Mesenchymal stem cell (in vitro differentiated cells and primary cell): ENCODE results near the gene PABPC3.

Experiments
- DNase-seq: peaks from one replicate; pipeline ENCODE4 v3.0.0-alpha.2; 2013
- H2AFZ ChIP-seq: one replicate; pipeline ENCODE4 v1.6.1; 2013; ENCODE audit warnings: low read depth, mild to moderate bottlenecking, control low read depth, inconsistent platforms, low read length, moderate library complexity
- H2AK5ac ChIP-seq: 2 replicates; pipeline ENCODE4 v1.6.1; 2013; ENCODE audit warnings: low read length, moderate library complexity, mild to moderate bottlenecking, inconsistent platforms; ENCODE audit not compliant: severe bottlenecking
- H2BK120ac ChIP-seq: one replicate; pipeline ENCODE4 v1.6.1; 2013; ENCODE audit warnings: low read depth, mild to moderate bottlenecking, inconsistent platforms, low read length, moderate library complexity
- H2BK12ac ChIP-seq, 2 experiments: one replicate each; pipeline ENCODE4 v1.6.1; 2013; ENCODE audit warnings: inconsistent platforms in 2 of 2, low read length in 2 of 2, mild to moderate bottlenecking in 2 of 2, moderate library complexity in 2 of 2, control low read depth in 1 of 2
- H2BK15ac ChIP-seq: one replicate; pipeline ENCODE4 v1.6.1; 2013; ENCODE audit warnings: mild to moderate bottlenecking, low read depth, inconsistent platforms; ENCODE audit not compliant: poor library complexity, severe bottlenecking
- H2BK5ac ChIP-seq: 2 replicates; pipeline ENCODE4 v1.6.1; 2013; ENCODE audit warnings: low read depth, mild to moderate bottlenecking, low read length, control low read depth, inconsistent platforms; ENCODE audit not compliant: poor library complexity, severe bottlenecking
- H3K14ac ChIP-seq, 2 experiments: one replicate each; pipeline ENCODE4 v1.6.1; 2013; ENCODE audit warnings: inconsistent platforms in 2 of 2, low read length in 2 of 2, control low read depth in 1 of 2, mild to moderate bottlenecking in 1 of 2, moderate library complexity in 1 of 2
- H3K18ac ChIP-seq, 2 experiments: one replicate each; pipeline ENCODE4 v1.6.1; 2013; ENCODE audit warnings: inconsistent platforms in 2 of 2, low read length in 2 of 2, control low read depth in 1 of 2, low read depth in 1 of 2, mild to moderate bottlenecking in 1 of 2
- H3K23ac ChIP-seq, 2 experiments: one replicate each; pipeline ENCODE4 v1.6.1; 2013; ENCODE audit warnings: inconsistent platforms in 2 of 2, low read length in 2 of 2, mild to moderate bottlenecking in 2 of 2, moderate library complexity in 2 of 2, control low read depth in 1 of 2
- H3K27ac ChIP-seq: 2 replicates; pipeline ENCODE4 v1.5.1; 2013; ENCODE audit warnings: mild to moderate bottlenecking, moderate library complexity, low read length, control low read depth, inconsistent platforms; ENCODE audit not compliant: poor library complexity, severe bottlenecking
- H3K27me3 ChIP-seq, 2 experiments: 2 replicates each; pipeline versions ENCODE4 v1.6.1 to v1.7.0; 2013; ENCODE audit warnings: low read length in 2 of 2, mild to moderate bottlenecking in 2 of 2, moderate library complexity in 2 of 2, control low read depth in 1 of 2, inconsistent platforms in 1 of 2; ENCODE audit not compliant: control insufficient read depth in 1 of 2, insufficient read depth in 1 of 2
- H3K36me3 ChIP-seq, 2 experiments: 2 replicates each; pipeline versions ENCODE4 v1.6.1 to v1.7.0; 2013; ENCODE audit warnings: low read length in 2 of 2, control low read depth in 1 of 2, inconsistent platforms in 1 of 2, low read depth in 1 of 2, mild to moderate bottlenecking in 1 of 2; ENCODE audit not compliant: insufficient read depth in 2 of 2, control insufficient read depth in 1 of 2
- H3K4ac ChIP-seq, 2 experiments: one replicate each; pipeline ENCODE4 v1.6.1; 2013; ENCODE audit warnings: inconsistent platforms in 2 of 2, low read length in 2 of 2, mild to moderate bottlenecking in 2 of 2, moderate library complexity in 2 of 2, control low read depth in 1 of 2, low read depth in 1 of 2
- H3K4me1 ChIP-seq: 2 replicates; pipeline ENCODE4 v1.6.1; 2013; ENCODE audit warnings: low read depth, low read length, control low read depth; ENCODE audit not compliant: control insufficient read depth, insufficient read depth
- H3K4me2 ChIP-seq: 2 replicates; pipeline ENCODE4 v1.6.1; 2013; ENCODE audit warnings: low read length, mild to moderate bottlenecking, inconsistent platforms; ENCODE audit not compliant: poor library complexity, severe bottlenecking
- H3K4me3 ChIP-seq, 2 experiments: 2 replicates each; pipeline versions ENCODE4 v1.5.1 to v1.7.0; 2013; ENCODE audit warnings: low read length in 2 of 2, mild to moderate bottlenecking in 2 of 2, control low read depth in 1 of 2, low read depth in 1 of 2; ENCODE audit not compliant: insufficient read depth in 1 of 2
- H3K79me1 ChIP-seq: replicated peaks from 2 replicates; pipeline ENCODE4 v1.6.1; 2013; ENCODE audit warnings: mild to moderate bottlenecking, control low read depth, low read length, inconsistent platforms; ENCODE audit not compliant: poor library complexity, severe bottlenecking
- H3K9ac ChIP-seq: 2 replicates; pipeline ENCODE4 v1.7.0; 2013; ENCODE audit warnings: mild to moderate bottlenecking, low read length, moderate library complexity
- H3K9me3 ChIP-seq: 2 replicates; pipeline ENCODE4 v1.7.0; 2013; ENCODE audit warnings: mild to moderate bottlenecking, low read length; ENCODE audit not compliant: control insufficient read depth
- H4K8ac ChIP-seq: one replicate; pipeline ENCODE4 v1.6.1; 2013; ENCODE audit warnings: inconsistent platforms, mild to moderate bottlenecking, low read length, moderate library complexity
- H4K91ac ChIP-seq: one replicate; pipeline ENCODE4 v1.6.1; 2013; ENCODE audit warnings: mild to moderate bottlenecking, low read length, inconsistent platforms
- WGBS: methylation state at CpG from one replicate; pipeline ENCODE4 v1.1.7; 2013; ENCODE audit warnings: mixed read lengths; 5-methylcytosine and 5-hydroxymethylcytosine counted together

The PABPC3 gene

DNA sequence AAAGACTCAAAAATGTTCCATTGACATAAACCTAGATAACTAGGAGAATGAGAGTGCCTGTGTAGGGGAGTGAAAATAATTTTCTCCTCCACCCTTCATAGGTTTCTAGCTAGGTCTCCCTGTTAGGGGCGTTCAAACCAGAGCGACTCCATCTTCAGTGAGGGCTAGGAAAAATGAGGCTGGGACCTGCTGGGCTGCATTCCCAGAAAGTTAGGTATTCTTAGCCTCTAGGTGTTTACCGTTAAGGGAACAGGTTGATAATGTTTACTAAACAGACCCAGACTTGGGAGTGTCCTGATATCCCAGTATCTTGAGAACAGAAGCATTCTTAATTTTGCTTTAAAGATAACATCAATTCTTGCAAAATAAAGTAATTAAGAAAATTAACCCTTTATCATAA, 20.1 kb downstream of the PABPC3 start:
- no peak overlapping the region for H2BK12ac ChIP-seq
- H4K91ac ChIP-seq: no peak overlapping the region
- H3K79me1 ChIP-seq: no peaks in the 10 kb centered on the region
- no peaks in the 10 kb centered on the region for H3K9me3 ChIP-seq
- H3K4me2 ChIP-seq: no peak overlapping the region
- H3K4me3 ChIP-seq: no peak overlapping the region
- peaks cover 22 to 60% of the 10 kb centered on the region in 2 experiments for H3K27me3 ChIP-seq
- H3K9ac ChIP-seq: no peak overlapping the region
- 95% methylated on average over 2 of the region's 3 CpGs for WGBS
- H3K36me3 ChIP-seq: no peaks in the 10 kb centered on the region
- no peak overlapping the region for H2BK5ac ChIP-seq
- no peak overlapping the region for H3K27ac ChIP-seq
- no peak overlapping the region for H3K14ac ChIP-seq
- no peak overlapping the region for H2BK15ac ChIP-seq
- H2AK5ac ChIP-seq: no peak overlapping the region
- no peak overlapping the region for H3K18ac ChIP-seq
- no peak overlapping the region for H2AFZ ChIP-seq
- H2BK120ac ChIP-seq: no peak overlapping the region
- no peak overlapping the region for H3K23ac ChIP-seq
- H4K8ac ChIP-seq: no peak overlapping the region
- DNase-seq: no peak
- no peak overlapping the region for H3K4ac ChIP-seq
- no peaks in the 10 kb centered on the region for H3K4me1 ChIP-seq

DNA sequence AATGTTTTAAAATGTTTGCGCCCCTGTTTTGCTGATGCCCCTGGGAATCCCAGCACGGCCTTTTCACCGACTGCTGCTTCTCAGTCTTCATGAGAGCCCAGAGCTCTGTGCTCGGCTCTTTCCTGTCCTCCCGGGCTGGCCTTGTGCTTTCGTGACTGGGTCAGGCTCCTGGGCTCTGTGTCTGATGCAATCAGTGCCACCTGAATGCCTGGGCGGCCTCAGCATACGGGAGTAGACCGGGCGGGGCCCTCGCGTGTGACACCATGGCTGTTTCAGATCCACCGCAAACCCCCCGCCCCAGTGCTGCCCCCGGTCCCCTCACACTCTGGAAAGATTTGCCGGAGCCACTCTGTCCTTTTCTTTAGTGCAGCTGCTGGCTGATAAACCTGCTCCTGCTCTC, 21.4 kb downstream of the PABPC3 start:
- no peaks in the 10 kb centered on the region for H3K4me1 ChIP-seq
- H2BK15ac ChIP-seq: no peak overlapping the region
- no peak overlapping the region for H3K4ac ChIP-seq
- no peak overlapping the region for H3K18ac ChIP-seq
- H3K27ac ChIP-seq: no peak overlapping the region
- H3K27me3 ChIP-seq: peaks cover 26 to 55% of the 10 kb centered on the region in 2 experiments
- H3K79me1 ChIP-seq: no peaks in the 10 kb centered on the region
- no peak overlapping the region for H2BK12ac ChIP-seq
- H4K91ac ChIP-seq: no peak overlapping the region
- 90% methylated on average over 16 of the region's 16 CpGs for WGBS
- H4K8ac ChIP-seq: no peak overlapping the region
- H3K9ac ChIP-seq: no peak overlapping the region
- H3K4me2 ChIP-seq: no peak overlapping the region
- H3K36me3 ChIP-seq: no peaks in the 10 kb centered on the region
- no peak overlapping the region for H2AK5ac ChIP-seq
- no peak overlapping the region for H3K23ac ChIP-seq
- no peak overlapping the region for H2BK120ac ChIP-seq
- no peak for DNase-seq
- no peak overlapping the region for H3K14ac ChIP-seq
- no peak overlapping the region for H2AFZ ChIP-seq
- no peak overlapping the region for H2BK5ac ChIP-seq
- no peaks in the 10 kb centered on the region for H3K9me3 ChIP-seq
- no peak overlapping the region for H3K4me3 ChIP-seq

DNA sequence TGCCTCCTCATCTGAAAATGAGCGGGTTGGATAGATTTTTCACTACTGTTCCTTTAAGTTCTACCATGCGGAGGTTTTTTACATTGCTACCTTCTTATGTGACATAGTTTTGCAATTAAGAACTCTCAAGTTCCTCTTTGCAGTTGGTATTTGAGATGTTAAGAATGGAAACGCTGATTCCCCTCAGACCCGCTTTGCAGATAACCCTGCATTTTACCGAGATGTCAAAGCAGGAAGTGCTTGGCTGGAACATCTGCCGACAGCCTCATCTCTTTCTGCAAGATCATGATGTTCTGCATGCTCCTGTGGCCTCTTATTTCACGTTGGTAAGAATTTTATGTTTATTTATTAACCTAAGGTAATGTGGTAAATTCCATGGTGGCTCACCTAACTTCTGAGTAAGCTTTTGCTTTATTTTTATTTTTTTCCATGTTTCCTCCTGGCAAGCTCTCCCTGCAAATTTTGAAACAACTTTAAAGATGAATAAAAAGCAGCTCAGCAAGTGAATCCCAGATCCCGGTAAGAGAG, 22.5 kb downstream of the PABPC3 start:
- no peak overlapping the region for H2AK5ac ChIP-seq
- H3K4ac ChIP-seq: no peak overlapping the region
- no peak overlapping the region for H3K4me2 ChIP-seq
- H3K27ac ChIP-seq: no peak overlapping the region
- H2BK120ac ChIP-seq: no peak overlapping the region
- H2BK5ac ChIP-seq: no peak overlapping the region
- no peak overlapping the region for H3K9ac ChIP-seq
- H4K8ac ChIP-seq: no peak overlapping the region
- no peak for DNase-seq
- no peaks in the 10 kb centered on the region for H3K79me1 ChIP-seq
- H2AFZ ChIP-seq: no peak overlapping the region
- H3K23ac ChIP-seq: no peak overlapping the region
- no peak overlapping the region for H3K14ac ChIP-seq
- H4K91ac ChIP-seq: no peak overlapping the region
- no peak overlapping the region for H2BK15ac ChIP-seq
- no peak overlapping the region for H3K18ac ChIP-seq
- H3K27me3 ChIP-seq: peaks cover 20 to 48% of the 10 kb centered on the region in 2 experiments
- H3K4me1 ChIP-seq: no peaks in the 10 kb centered on the region
- H3K36me3 ChIP-seq: no peaks in the 10 kb centered on the region
- H3K9me3 ChIP-seq: no peaks in the 10 kb centered on the region
- no peak overlapping the region for H3K4me3 ChIP-seq
- no peak overlapping the region for H2BK12ac ChIP-seq
- WGBS: 85% methylated on average over 6 of the region's 8 CpGs

DNA sequence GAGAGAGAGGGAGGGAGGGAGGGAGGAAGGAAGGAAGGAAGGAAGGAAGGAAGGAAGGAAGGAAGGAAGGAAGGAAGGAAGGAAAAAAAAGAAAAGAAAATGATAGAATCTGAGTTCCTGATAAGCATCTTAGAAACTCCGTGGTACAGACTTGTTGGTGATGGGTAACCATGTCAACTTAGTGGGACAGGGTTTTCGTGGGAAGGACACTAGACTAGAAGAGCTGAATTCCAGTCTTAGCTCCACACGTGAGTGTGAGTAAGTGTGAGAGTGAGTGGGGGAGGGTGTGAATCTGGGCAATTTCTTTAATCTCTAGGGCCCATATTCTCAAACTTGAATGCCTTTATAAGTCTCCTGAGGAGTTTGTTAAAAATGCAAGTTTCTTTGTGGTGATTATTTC, 35.0 kb downstream of the PABPC3 start:
- no peak overlapping the region for H3K4me3 ChIP-seq
- no peak overlapping the region for H2BK120ac ChIP-seq
- no peak overlapping the region for H4K8ac ChIP-seq
- H3K4ac ChIP-seq: no peak overlapping the region
- 56% methylated on average over 2 of the region's 3 CpGs for WGBS
- peaks cover 4% of the 10 kb centered on the region for H3K9me3 ChIP-seq
- H3K9ac ChIP-seq: no peak overlapping the region
- H3K27ac ChIP-seq: no peak overlapping the region
- H3K4me2 ChIP-seq: no peak overlapping the region
- no peaks in the 10 kb centered on the region for H3K36me3 ChIP-seq
- no peaks in the 10 kb centered on the region for H3K4me1 ChIP-seq
- H2BK12ac ChIP-seq: no peak overlapping the region
- no peak overlapping the region for H4K91ac ChIP-seq
- H2AK5ac ChIP-seq: no peak overlapping the region
- no peak overlapping the region for H2AFZ ChIP-seq
- H3K23ac ChIP-seq: no peak overlapping the region
- no peak overlapping the region for H2BK15ac ChIP-seq
- no peak overlapping the region for H3K14ac ChIP-seq
- no peaks in the 10 kb centered on the region for H3K79me1 ChIP-seq
- no peak overlapping the region for H3K18ac ChIP-seq
- H3K27me3 ChIP-seq: peaks cover 19 to 27% of the 10 kb centered on the region in 2 experiments
- DNase-seq: no peak
- no peak overlapping the region for H2BK5ac ChIP-seq
